Endothelial cell of umbilical vein (primary cell): ENCODE measurements around the gene GATD1. TPM values are rescaled to one million over a fixed set of nuclear protein-coding genes. Genes with fewer than 3 reads are reported as not detected.

ENCODE experiments used
- BruUV-seq: library from RNA; stranded (reverse); fragments of 400-500 nt; replicated peaks from 2 replicates; lab custom pipeline; 2021; lab: Mats Ljungman, UMichigan
- CTCF ChIA-PET: fragments of 300-600, 350-600 bp; sonication (Branson Sonifier 250); formaldehyde crosslinking; loops from one replicate; lab custom pipeline; 2021; ENCODE audit warnings: antibody characterized with exemption, inconsistent platforms; lab: Charles Lee
- POLR2A ChIA-PET: fragments of 300-600, 350-600 bp; sonication (Branson Sonifier 250); formaldehyde crosslinking; loops from one replicate; lab custom pipeline; 2021; ENCODE audit warnings: antibody characterized with exemption, inconsistent platforms; lab: Charles Lee
- DNase-seq: peaks from one replicate; pipeline ENCODE4 v3.0.0-alpha.2; 2011; ENCODE audit warnings: low read depth, low spot score
- FAIRE-seq: peaks from 2 replicates; lab custom pipeline; 2011; peaks lifted over from hg19 to GRCh38; lab: Jason Lieb, UNC
- H2AFZ ChIP-seq: 2 replicates; pipeline ENCODE4 v1.6.0; 2012; ENCODE audit warnings: low read depth, low read length, control low read depth, inconsistent platforms
- H3K27ac ChIP-seq: 2 replicates; pipeline ENCODE4 v1.5.1; 2011; ENCODE audit warnings: low read depth, mild to moderate bottlenecking, control low read depth, low read length, moderate library complexity; ENCODE audit not compliant: insufficient read depth
- H3K27me3 ChIP-seq, 2 experiments: 2 replicates each; pipeline versions ENCODE4 v1.6.0 to v1.6.1; 2011; ENCODE audit warnings: low read length in 2 of 2, mixed read lengths in 1 of 2; ENCODE audit not compliant: control insufficient read depth in 2 of 2, insufficient read depth in 2 of 2
- H3K36me3 ChIP-seq, 2 experiments: 2 replicates in 1 of 2; 3 replicates in 1 of 2; pipeline ENCODE4 v1.5.1; 2011; ENCODE audit warnings: low read length in 2 of 2, mild to moderate bottlenecking in 1 of 2, moderate library complexity in 1 of 2; ENCODE audit not compliant: control insufficient read depth in 2 of 2, insufficient read depth in 2 of 2; ENCODE audit errors: extremely low read depth in 1 of 2
- H3K4me1 ChIP-seq: 3 replicates; pipeline ENCODE4 v1.5.1; 2011; ENCODE audit warnings: mild to moderate bottlenecking, low read length; ENCODE audit not compliant: control insufficient read depth, insufficient read depth; ENCODE audit errors: extremely low read depth
- H3K4me2 ChIP-seq: 2 replicates; pipeline ENCODE4 v1.6.1; 2011; ENCODE audit warnings: low read length, control low read depth, mixed read lengths; ENCODE audit not compliant: insufficient read depth
- H3K4me3 ChIP-seq, 3 experiments: fragments of 200-600 bp in 1 of 3; sonication (generic), shearing (Covaris generic) in 1 of 3; replicated peaks in 1 of 3; 2 replicates each; pipeline ENCODE4 v1.5.1; 2011 to 2016; ENCODE audit warnings: control low read depth in 3 of 3, low read length in 3 of 3, mild to moderate bottlenecking in 2 of 3, inconsistent platforms in 1 of 3, low read depth in 1 of 3, moderate library complexity in 1 of 3; ENCODE audit not compliant: insufficient read depth in 1 of 3
- H3K79me2 ChIP-seq: 2 replicates; pipeline ENCODE4 v1.6.0; 2012; ENCODE audit warnings: low read length, inconsistent platforms; ENCODE audit not compliant: control insufficient read depth, insufficient read depth
- H3K9ac ChIP-seq: replicated peaks from 2 replicates; pipeline ENCODE3; 2011; ENCODE audit warnings: low read length, control low read depth; ENCODE audit not compliant: insufficient read depth; ENCODE audit errors: extremely low read depth
- H3K9me1 ChIP-seq: replicated peaks from 3 replicates; pipeline ENCODE4 v1.6.0; 2011; ENCODE audit warnings: mild to moderate bottlenecking, low read length; ENCODE audit not compliant: control insufficient read depth, insufficient read depth; ENCODE audit errors: extremely low read depth
- H3K9me3 ChIP-seq: replicated peaks from 2 replicates; pipeline ENCODE4 v1.5.1; 2012; ENCODE audit warnings: low read length, inconsistent platforms; ENCODE audit not compliant: control insufficient read depth, insufficient read depth
- H4K20me1 ChIP-seq: replicated peaks from 2 replicates; pipeline ENCODE3; 2011; ENCODE audit warnings: mild to moderate bottlenecking, low read length; ENCODE audit not compliant: control insufficient read depth, insufficient read depth; ENCODE audit errors: extremely low read depth
- CTCF ChIP-seq, 2 donors: IDR thresholded peaks; 1 replicate in 1 of 2; 2 replicates in 1 of 2; pipeline ENCODE4 v1.5.1; 2011; ENCODE audit warnings: low read length in 2 of 2, mild to moderate bottlenecking in 2 of 2, moderate library complexity in 2 of 2, control low read depth in 1 of 2, inconsistent platforms in 1 of 2, low read depth in 1 of 2; ENCODE audit not compliant: insufficient read depth in 1 of 2; ENCODE audit errors: extremely low read depth in 1 of 2
- EZH2 ChIP-seq: IDR thresholded peaks from 2 replicates; pipeline ENCODE4 v1.6.1; 2012; ENCODE audit warnings: borderline replicate concordance, low read depth, mild to moderate bottlenecking, moderate library complexity, low read length, inconsistent platforms; ENCODE audit not compliant: severe bottlenecking
- FOS ChIP-seq: IDR thresholded peaks from 2 replicates; pipeline ENCODE4 v1.6.1; 2011; ENCODE audit warnings: mild to moderate bottlenecking, low read length, moderate library complexity, borderline replicate concordance; ENCODE audit not compliant: insufficient read depth
- GATA2 ChIP-seq: IDR thresholded peaks from 2 replicates; pipeline ENCODE4 v1.7.0; 2011; ENCODE audit warnings: low read depth, mild to moderate bottlenecking, moderate library complexity, mixed read lengths, low read length; ENCODE audit not compliant: insufficient read length, insufficient read depth
- JUN ChIP-seq: IDR thresholded peaks from 2 replicates; pipeline ENCODE4 v1.6.1; 2011; ENCODE audit warnings: borderline replicate concordance, low read depth; ENCODE audit not compliant: insufficient read length, insufficient read depth
- MAX ChIP-seq: IDR thresholded peaks from 2 replicates; pipeline ENCODE4 v1.6.1; 2011; ENCODE audit not compliant: insufficient read depth, insufficient read length
- MYC ChIP-seq: IDR thresholded peaks from one replicate; pipeline ENCODE4 v1.6.1; 2011; ENCODE audit warnings: mild to moderate bottlenecking, low read depth, low read length
- POLR2A ChIP-seq: IDR thresholded peaks from 2 replicates; pipeline ENCODE4 v1.6.1; 2012; ENCODE audit warnings: low read depth, mild to moderate bottlenecking, control low read depth, low read length
- POLR2AphosphoS5 ChIP-seq: IDR thresholded peaks from 2 replicates; pipeline ENCODE4 v1.6.1; 2012; ENCODE audit warnings: low read depth, mild to moderate bottlenecking, control low read depth, low read length, moderate library complexity; ENCODE audit not compliant: insufficient read depth
- dilution Hi-C: fragments of 300-500 bp; cut with MboI; formaldehyde crosslinking; loops from one replicate; pipeline ENCODE4 v1.15.0; 2019; ENCODE audit warnings: low sequenced_read_pairs; ENCODE audit not compliant: extremely low pct_ligation_motif_present
- intact Hi-C: fragments of 100-400 bp; cut with micrococcal nuclease; formaldehyde crosslinking; loops from one replicate; pipeline ENCODE4 v1.10.0; 2022
- polyA plus RNA-seq, 4 experiments: library from polyadenylated mRNA; depleted of rRNA in 3 of 4; stranded (reverse) in 3 of 4; unstranded in 1 of 4; fragments of >200 nt; gene quantifications; 2 replicates each; pipeline versions ENCODE4 v1.2.1 to v1.2.3, GENCODE V29; 2011 to 2012; ENCODE audit warnings: missing spikeins in 1 of 4
- total RNA-seq: library from RNA; stranded (reverse); gene quantifications from 2 replicates; pipeline ENCODE4 v1.2.3, GENCODE V29; 2021

GATD1 gene
- total and polyA plus RNA-seq, 2 donors (not counting 3 experiments of a cell fraction or from before 2014, with no cell fraction given): 70.6 to 83.1 TPM

GRCh38 chr11:803467-803742 is 26.1 kb upstream of the GATD1 start:
- peaks cover 16% of the 10 kb centered on the region for H3K4me1 ChIP-seq
- H3K36me3 ChIP-seq: peaks cover 0 to 20% of the 10 kb centered on the region in 2 experiments
- dilution Hi-C loops: no loop called here
- no peaks in the 10 kb centered on the region for H3K27me3 ChIP-seq
- intact Hi-C loops: no loop called here
- ChIA-PET POLR2A (no interaction called here), CTCF (interaction anchor here (0.6 kb wide), 1 partner anchor 73 kb away, joined by 3 read pairs; no protein-coding TSS in a partner anchor)
- peak overlapping the region; percentile 17 for H3K4me2 ChIP-seq
- H3K9me3 ChIP-seq: no peaks in the 10 kb centered on the region
- H3K4me3 ChIP-seq: no peak overlapping the region
- FAIRE-seq (no peak), DNase-seq (no peak)
- peaks cover 6% of the 10 kb centered on the region for H3K79me2 ChIP-seq
- H3K27ac ChIP-seq: no peak overlapping the region
- no peak overlapping the region for H3K9ac ChIP-seq
- H4K20me1 ChIP-seq: no peaks in the 10 kb centered on the region
- no peak overlapping the region for H2AFZ ChIP-seq
- BruUV-seq: no TSS peak
- no peaks in the 10 kb centered on the region for H3K9me1 ChIP-seq
- TF ChIP-seq GATA2 (no peak), EZH2 (no peak), MAX (no peak), FOS (no peak), MYC (no peak), POLR2AphosphoS5 (no peak), CTCF (IDR thresholded peaks at IDR 0.05; ENCODE audit: extremely low read depth in 1 of 2, insufficient read depth in 1 of 2, low read depth in 1 of 2, low read length in 2 of 2) (no peak), POLR2A (no peak), JUN (no peak)
